Measurements from ENCODE around the gene TIMMDC1. TPM values are rescaled to one million over a fixed set of nuclear protein-coding genes. Genes with fewer than 3 reads are reported as not detected.

Gene TIMMDC1
- total RNA-seq, 1 donor from 2014 or later: 30.0 TPM

GRCh38 chr3:119492810-119493209, 5.5 kb upstream of the TIMMDC1 start:
- Histone ChIP-seq H3K9me3 (no peaks in the 10 kb centered on the region), H3K36me3 (peaks cover 0 to 14% of the 10 kb centered on the region in 2 donors), H3K4me3 (no peak overlapping the region), H3K27me3 (no peaks in the 10 kb centered on the region), H3K27ac (no peak overlapping the region), H3K4me1 (peaks cover 7% of the 10 kb centered on the region)
- no peak for DNase-seq (ENCODE audit: extremely low spot score in 2 of 2)
- intact Hi-C loops (cut with DNase I): no loop called here
- TF ChIP-seq POLR2AphosphoS5 (IDR thresholded peaks at IDR 0.05; ENCODE audit: insufficient read depth in 1 of 2, low read depth in 1 of 2) (no peak), CTCF (IDR thresholded peaks at IDR 0.05) (no peak), POLR2A (IDR thresholded peaks at IDR 0.05) (no peak)

- TF ChIP-seq POLR2A (IDR thresholded peaks at IDR 0.05) (no peak), POLR2AphosphoS5 (IDR thresholded peaks at IDR 0.05; ENCODE audit: insufficient read depth in 1 of 2, low read depth in 1 of 2) (no peak), CTCF (IDR thresholded peaks at IDR 0.05) (no peak)
- no peak overlapping the region for H3K4me3 ChIP-seq
- intact Hi-C loops (cut with DNase I): no loop called here
Measured at GRCh38 chr3:119494597-119494996, 3.8 kb upstream of the TIMMDC1 start.

DNA sequence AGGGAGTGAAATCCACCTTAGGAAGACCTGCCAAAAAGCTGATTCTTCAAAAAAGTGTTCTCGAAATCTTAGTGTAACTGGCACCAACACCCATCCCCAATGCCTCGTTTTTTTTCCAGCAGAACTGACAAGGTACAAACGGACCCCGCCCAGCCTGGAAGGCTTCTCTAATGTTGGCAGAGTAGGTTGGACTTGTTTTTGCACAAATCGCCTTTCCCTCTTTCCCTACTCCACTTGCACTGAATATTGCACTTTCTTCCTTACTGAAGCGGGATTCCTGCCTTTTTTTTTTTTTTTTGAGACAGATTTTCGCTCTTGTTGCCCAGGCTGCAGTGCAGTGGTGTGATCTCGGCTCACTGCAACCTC, 544 bp upstream of the TIMMDC1 start:
- peak overlapping the region; percentile 75 to 94 for H3K4me3 ChIP-seq
- peak overlapping the region; percentile 77 for H3K27ac ChIP-seq
- peaks cover 36% of the 10 kb centered on the region for H3K4me1 ChIP-seq
- H3K9me3 ChIP-seq: no peaks in the 10 kb centered on the region
- no peak for DNase-seq (ENCODE audit: extremely low spot score in 2 of 2)
- intact Hi-C loops (cut with DNase I): no loop called here
- H3K27me3 ChIP-seq: no peaks in the 10 kb centered on the region
- TF ChIP-seq POLR2AphosphoS5 (IDR thresholded peaks at IDR 0.05; ENCODE audit: insufficient read depth in 1 of 2, low read depth in 1 of 2) (no peak), CTCF (IDR thresholded peaks at IDR 0.05) (no peak), POLR2A (IDR thresholded peaks at IDR 0.05) (no peak)
- no peaks in the 10 kb centered on the region for H3K36me3 ChIP-seq

More at GRCh38 chr3:119494597-119494996, 3.8 kb upstream of the TIMMDC1 start:
- peaks cover 14% of the 10 kb centered on the region for H3K4me1 ChIP-seq
- no peak for DNase-seq (ENCODE audit: extremely low spot score in 2 of 2)
- H3K9me3 ChIP-seq: no peaks in the 10 kb centered on the region
- H3K27me3 ChIP-seq: no peaks in the 10 kb centered on the region
- no peaks in the 10 kb centered on the region for H3K36me3 ChIP-seq
- no peak overlapping the region for H3K27ac ChIP-seq

DNA sequence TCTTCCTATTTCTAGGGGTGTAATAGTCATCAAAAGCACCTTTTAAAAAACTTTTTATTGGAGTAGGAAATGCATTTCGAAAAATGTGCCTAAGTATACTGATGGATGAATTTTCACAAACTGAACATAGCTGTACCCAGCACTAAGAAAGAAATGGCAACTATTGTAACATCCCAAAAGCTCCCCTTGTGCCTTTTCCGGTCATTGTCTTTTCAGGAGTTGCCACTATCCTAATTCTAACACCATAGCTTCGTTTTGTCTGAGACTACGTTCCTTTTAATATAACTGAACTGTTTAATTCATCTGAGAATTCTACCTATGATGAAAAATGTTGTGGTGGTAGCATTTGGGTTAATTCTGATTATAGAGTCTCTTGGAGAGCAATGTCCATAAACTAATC, 1.9 kb downstream of the TIMMDC1 start:
- intact Hi-C loops (cut with DNase I): no loop called here
- Histone ChIP-seq H3K4me3 (no peak overlapping the region), H3K27ac (no peak overlapping the region), H3K36me3 (peaks cover 0 to 16% of the 10 kb centered on the region in 2 donors), H3K27me3 (no peaks in the 10 kb centered on the region), H3K9me3 (no peaks in the 10 kb centered on the region), H3K4me1 (peaks cover 36% of the 10 kb centered on the region)
- no peak for DNase-seq (ENCODE audit: extremely low spot score in 2 of 2)
- TF ChIP-seq CTCF (IDR thresholded peaks at IDR 0.05) (no peak), POLR2AphosphoS5 (IDR thresholded peaks at IDR 0.05; ENCODE audit: insufficient read depth in 1 of 2, low read depth in 1 of 2) (no peak), POLR2A (IDR thresholded peaks at IDR 0.05) (no peak)

- no peak for DNase-seq (ENCODE audit: extremely low spot score in 2 of 2)
- TF ChIP-seq POLR2AphosphoS5 (IDR thresholded peaks at IDR 0.05; ENCODE audit: insufficient read depth in 1 of 2, low read depth in 1 of 2): no peak
- TF ChIP-seq POLR2A (IDR thresholded peaks at IDR 0.05): no peak
- no peak for TF ChIP-seq CTCF (IDR thresholded peaks at IDR 0.05)
- no peaks in the 10 kb centered on the region for H3K27me3 ChIP-seq
- intact Hi-C loops (cut with DNase I): no loop called here
- H3K4me3 ChIP-seq: no peak overlapping the region
- peaks cover 36% of the 10 kb centered on the region for H3K4me1 ChIP-seq
- peaks cover 0 to 22% of the 10 kb centered on the region in 2 donors for H3K36me3 ChIP-seq
- H3K27ac ChIP-seq: no peak overlapping the region
- no peaks in the 10 kb centered on the region for H3K9me3 ChIP-seq
Measured at GRCh38 chr3:119500901-119501300, 2.6 kb downstream of the TIMMDC1 start.
